ENCODE results near the gene NRXN3.

NRXN3 gene

DNA sequence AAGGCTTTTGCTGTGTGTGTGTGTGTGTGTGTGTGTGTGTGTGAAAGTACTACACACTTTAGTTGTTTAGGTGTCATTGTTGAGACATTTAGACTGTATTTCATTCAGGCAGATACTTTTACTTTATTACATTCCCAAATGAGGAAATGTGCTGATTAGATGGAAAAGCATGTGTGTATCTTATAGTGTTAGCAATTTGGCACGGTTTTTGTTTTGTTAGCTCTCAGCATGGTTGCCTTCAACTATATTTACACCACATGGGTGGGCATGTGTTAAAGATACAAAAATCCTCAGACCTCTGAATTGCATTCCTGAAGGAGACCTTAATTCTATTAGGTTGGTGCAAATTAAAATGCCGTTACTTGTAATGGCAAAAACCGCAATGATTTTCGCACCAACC is 1161.7 kb downstream of the NRXN3 start:
- DNase-seq, result no peak

DNA sequence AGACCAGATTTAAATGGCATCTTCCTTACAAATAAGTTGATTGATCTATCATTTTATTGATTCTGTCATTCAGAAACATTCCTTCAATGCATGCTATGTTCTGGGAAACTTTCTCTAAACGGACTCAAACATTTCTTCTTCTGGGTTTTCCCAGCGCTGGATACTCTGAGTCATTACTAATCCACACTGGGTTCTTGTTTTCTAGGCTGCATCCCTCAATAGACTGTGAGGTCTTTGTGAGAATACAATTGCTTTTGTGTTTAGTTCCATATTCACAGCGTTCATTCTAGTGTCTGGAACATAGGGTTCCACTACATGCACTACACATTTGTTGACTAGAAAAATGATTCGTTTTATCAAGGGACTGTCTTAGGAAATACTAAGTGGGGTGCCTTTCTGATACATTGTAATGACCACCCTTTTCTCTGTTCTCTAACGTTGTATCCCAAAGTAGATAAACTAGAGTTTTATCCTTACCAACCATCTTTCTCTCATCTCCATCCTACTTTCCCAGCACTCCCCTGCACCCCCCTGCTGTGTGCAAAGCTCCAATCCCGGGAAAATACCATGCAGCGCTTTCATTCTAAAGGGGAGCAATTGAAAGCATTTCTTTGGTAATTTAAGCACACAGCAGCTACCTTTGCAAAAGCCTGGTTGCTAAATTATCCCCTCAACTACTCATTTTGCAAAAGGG is 1162.5 kb downstream of the NRXN3 start:
- no peak for DNase-seq

DNA sequence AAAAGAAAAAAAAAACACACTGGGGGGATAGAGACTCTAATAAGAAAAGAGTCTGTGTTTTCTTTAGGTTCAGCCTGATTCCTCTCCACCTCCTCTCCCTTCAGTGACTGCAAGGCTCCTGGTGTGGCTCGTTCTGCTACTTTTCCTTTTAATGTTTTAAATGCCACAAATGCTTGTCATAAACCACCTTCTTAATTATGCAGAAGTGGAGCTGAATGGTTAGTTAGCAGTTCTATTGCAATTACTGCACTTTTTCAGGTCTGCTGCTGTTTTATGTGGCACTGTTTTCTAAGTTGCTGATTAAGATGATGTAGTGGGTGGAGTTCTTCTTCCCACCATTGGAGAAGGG is 1163.0 kb downstream of the NRXN3 start:
- DNase-seq, result no peak

- DNase-seq, result no peak
Observed at GRCh38 chr14:79334272-79334671, 1164.1 kb downstream of the NRXN3 start.

GRCh38 chr14:79337761-79338160 is 1167.6 kb downstream of the NRXN3 start:
- DNase-seq, result no peak

- no peak for DNase-seq
Observed at GRCh38 chr14:79342942-79343341, 1172.8 kb downstream of the NRXN3 start.

DNA sequence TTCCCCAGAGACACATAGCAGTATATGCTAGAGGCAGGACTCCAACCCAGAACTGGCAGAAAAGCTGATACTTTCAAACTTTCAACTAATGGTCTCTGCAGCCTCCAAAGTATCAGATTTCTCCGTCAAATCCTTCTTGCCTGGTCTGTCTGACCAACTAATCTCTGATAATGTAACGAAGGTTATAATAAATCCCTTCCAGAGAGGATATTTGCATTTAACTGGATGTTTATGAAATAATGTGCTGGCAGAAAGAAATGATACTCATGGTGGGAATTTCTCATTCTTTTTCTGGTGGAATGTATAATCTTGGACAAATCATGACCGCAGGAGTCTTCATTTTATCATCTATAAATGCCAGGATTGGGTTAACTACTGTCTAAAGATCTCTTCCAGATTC is 1180.8 kb downstream of the NRXN3 start:
- DNase-seq, result no peak

DNA sequence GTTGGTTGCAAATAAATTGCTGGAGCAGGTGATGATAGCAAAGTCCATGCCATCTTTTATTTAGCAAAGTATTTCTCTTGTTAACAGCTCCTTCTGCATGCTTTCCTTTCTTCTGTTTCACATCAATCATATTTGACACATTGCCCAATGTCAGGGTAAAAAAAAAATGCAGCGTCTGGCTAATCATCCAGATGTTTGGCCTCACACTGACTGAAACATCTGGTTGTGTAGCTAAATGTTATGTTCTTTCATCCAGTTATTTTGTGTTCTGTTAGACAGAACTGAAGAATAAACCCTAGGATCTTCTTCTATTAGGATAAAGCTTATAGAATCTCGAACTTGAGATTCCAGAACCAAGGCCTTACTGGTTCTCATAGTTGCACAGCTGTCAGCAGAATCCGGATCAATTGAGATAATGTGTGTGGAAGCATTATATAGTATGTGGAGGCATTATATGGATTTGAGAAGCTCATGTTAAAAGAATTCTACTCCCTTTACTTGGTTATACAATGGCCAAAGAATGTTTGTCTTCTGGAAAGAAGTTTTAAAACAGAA is 1182.0 kb downstream of the NRXN3 start:
- no peak for DNase-seq

GRCh38 chr14:79354336-79354735 is 1184.2 kb downstream of the NRXN3 start:
- no peak for DNase-seq

GRCh38 chr14:79356040-79356439 is 1185.9 kb downstream of the NRXN3 start:
- no peak for DNase-seq

DNA sequence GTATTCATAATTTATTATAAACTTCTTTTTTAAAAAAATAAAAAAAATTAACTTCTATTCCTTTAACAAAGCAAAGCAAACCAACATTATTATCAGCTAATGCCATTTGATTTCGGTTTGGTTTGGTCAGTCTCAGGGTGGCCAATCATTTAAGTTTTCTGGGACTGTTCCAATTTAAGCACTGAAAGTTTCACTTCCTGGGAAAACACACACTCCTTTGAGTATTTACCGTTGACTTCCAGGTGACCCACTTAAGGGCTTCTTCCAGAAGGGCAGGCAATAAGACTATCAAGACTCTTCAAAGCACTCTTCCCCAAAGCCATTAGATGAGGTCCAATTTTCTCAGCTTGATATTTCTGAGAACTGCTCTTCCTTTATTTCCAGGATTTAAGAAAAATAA is 1187.1 kb downstream of the NRXN3 start:
- DNase-seq, result no peak

DNA sequence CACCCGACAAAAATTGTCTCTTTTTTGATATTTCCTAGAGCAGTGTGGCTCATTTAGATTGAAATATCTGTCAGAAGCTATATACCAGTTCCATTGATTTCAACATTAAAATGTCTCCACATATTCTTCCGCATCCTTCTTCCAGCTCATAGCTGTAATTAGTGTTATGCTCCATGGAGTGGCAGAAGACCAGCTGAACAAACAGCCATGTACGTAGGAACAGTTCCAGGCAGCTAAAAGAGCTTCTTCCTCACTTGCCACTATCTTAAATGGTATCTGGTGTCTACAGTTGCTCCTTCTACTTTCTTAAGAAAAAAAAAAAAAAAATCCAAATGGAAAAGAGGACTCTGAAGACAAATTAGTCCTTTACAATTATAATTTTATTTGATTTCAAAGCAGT is 1193.1 kb downstream of the NRXN3 start:
- DNase-seq, result no peak

DNA sequence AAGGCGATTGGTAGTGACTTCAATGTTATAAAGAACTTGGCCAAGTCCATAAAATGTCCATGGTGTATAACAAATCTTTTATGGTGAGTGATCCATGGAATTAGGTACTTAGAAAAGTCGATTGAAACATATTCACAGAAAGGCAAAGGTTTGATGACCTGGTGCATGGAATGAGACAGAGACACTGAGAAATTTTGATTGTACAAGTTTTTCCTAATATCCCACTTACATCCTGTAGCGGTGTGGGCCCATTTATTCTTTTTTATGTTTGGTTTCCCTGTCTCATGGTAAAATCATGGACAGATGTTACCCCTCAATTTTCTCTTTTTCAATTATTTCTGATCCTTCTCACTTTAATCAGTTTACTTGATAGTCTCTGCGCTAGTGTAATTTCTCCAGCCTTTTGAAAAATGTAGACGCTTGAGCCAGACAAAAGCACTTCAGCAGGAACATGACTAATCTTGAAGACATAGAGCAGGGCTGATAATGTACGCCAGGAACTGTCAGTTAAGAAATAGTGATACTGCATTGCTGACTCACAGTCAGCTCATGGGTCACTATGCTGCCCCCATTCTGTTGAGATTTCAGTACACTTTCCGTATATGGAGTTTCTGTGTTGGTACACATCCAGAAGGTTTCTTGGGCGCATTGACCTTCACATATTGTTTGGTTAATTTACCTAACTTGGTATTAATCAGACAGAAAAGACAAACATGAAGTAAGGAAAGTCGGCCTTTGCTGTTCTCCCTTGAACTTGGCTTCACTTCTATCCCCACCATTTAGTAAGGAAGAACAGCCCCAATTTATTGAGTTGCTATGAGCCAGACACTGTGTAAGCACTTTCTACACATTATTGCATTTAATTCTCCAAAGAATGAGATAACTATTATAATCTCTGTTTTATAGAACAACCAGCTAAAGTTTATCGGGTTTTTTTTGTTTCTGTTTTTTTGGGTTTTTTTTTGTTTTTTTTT is 1199.5 kb downstream of the NRXN3 start:
- DNase-seq, result no peak

DNA sequence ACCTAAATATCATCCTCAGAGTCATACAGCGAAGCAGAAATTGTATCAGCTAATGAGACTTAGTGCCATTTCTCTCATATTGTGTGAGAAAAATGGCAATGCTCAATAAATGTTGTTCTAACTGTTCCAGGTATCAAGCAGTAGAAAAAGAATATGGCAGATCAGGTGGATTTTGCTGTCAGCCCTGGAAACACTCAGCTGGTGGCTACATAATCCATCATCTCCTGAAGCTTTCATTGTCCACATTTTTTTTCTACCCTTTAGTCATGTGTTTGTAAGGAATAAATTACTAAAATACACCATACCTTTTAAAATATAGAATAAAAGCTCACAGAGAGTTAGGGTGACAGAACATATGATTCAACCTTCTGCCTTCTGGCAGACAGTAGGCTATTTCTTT is 1200.8 kb downstream of the NRXN3 start:
- no peak for DNase-seq

GRCh38 chr14:79373451-79373850 is 1203.3 kb downstream of the NRXN3 start:
- DNase-seq, result no peak

GRCh38 chr14:79375356-79375755 is 1205.2 kb downstream of the NRXN3 start:
- no peak for DNase-seq

DNA sequence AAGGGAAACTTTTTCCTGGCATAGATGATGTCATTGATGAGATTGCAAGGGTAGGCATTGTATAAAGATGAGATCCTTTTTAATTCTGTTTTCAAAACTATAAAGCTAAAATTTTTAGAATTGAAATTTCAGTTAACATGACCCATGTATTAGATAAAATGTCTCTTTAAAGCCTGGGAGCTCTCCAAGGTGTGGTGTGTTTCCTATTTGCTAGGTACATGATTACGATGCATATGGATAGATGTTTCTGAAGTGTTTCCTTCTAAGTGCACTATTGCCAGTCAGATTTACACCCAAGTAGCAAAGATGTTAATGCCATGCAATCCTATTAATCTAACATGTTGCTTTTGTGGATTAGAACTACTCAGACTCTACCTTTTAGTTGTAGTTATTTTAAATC is 1206.4 kb downstream of the NRXN3 start:
- DNase-seq, result no peak

DNA sequence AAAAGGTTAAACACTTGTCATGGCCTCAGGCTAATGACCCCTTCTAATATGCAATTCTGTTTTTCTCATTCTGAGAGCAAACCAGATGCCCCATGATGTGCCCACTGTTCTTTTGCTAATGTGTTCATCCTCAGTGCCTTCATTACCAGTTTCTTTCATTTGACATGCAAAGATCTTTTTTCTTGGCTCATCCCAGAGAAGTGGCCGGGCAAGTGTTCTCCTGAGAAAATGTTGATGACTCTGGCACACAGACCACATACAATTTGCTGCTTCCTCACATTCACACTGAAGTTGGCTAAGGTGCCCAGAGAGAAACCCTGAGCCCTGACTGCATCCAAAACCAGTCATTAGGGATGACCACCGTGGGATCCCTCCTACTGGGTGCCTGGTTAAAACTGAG is 1207.8 kb downstream of the NRXN3 start:
- no peak for DNase-seq

- DNase-seq, result no peak
Observed at GRCh38 chr14:79379266-79379665, 1209.1 kb downstream of the NRXN3 start.

- DNase-seq, result no peak
Observed at GRCh38 chr14:79383031-79383430, 1212.9 kb downstream of the NRXN3 start.

DNA sequence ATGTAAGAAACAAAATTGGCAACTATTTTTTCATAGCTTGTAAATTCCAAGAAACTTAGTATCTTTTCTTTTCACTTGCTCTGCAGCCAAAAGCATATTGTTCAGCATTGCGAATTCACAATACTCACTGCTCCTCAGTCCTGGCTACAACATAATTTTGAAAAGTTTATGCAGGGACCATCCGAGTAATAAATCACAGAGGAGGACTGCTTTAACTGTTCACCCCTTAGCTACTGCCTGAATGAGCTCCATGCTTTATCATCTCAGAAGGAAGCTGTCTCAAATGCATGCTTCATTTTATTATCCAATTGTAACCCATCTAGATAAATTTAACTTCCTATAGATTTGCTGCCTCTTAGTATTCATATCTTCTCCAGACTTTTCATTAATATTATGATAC is 1213.3 kb downstream of the NRXN3 start:
- DNase-seq, result no peak

DNA sequence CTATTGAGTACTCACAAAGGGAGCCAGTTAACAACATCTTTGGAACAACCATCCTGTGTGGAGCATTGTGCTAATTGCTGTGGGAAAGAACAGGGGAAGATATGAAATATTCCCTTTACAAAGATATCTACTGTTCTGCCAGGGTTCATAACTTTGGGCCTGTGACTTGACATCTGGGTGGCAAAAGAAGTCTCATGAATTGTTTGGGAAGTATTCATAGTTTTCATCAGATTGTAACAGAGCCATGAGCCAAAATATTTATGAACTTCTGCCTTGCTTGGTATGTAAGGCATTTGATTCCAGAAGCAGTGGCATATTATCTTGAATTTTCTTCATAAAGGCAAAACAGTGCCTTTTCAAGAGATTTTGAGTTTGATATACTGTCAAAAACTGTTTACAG is 1224.9 kb downstream of the NRXN3 start:
- DNase-seq, result no peak

GRCh38 chr14:79404874-79405511 is 1234.8 kb downstream of the NRXN3 start:
- DNase-seq, result no peak

DNA sequence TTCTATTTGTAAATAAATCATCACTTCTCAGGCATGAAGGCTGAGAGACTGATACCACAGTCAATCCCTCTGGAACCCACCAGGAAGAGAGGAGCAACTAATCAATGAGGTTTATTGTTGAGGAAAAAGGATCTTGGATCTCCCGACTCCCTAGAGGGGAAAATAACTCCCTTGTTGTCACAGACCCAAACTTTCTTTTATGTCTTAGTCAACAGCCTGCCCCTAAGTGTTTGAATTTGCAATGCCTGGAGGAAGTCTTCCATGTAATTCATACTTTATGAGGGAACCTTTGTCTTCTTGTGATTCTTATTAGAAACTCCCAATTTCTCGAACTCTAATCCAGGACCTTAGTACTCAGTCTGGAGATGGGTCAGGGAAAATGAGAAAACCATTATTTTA is 1235.3 kb downstream of the NRXN3 start:
- DNase-seq, result no peak

Measured in activated effector memory CD4-positive, alpha-beta T cell treated with anti-CD3 and anti-CD28 coated beads, Interleukin-2, amount 50 U/mL, for 16 hours (primary cell).